EH (cell line): ENCODE data around the gene CEP170.
A peak's percentile ranks its signal among the peaks of the same experiment; 100 is the strongest.
"Not testable (repeated sequence)": the region's sequence is repeated elsewhere in the genome, so short reads cannot be mapped to it uniquely, and the experiment has no call there.

ENCODE experiments used
- DNase-seq: peaks from one replicate; pipeline ENCODE4 v3.0.0-alpha.2; 2015; ENCODE audit warnings: low read depth

Gene CEP170

DNA sequence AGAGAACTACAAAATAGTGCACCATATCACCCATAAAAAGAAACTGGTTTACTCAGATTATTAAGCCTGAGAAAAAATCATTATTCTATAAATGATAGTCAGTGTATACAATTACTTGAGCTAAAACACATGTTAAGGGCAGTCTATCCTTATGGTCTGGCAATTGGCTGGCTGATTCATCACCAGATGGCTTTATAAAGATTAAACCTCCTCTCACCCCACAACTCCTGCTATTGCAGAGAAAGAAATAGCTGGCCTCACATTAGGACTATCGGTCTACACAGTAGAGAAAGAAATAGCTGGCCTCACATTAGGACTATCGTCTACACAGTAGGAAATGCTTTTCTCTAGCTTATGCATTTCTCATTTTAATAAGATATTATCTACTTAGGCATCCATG is 21.2 kb downstream of the CEP170 start:
- DNase-seq = peak; percentile 68

DNA sequence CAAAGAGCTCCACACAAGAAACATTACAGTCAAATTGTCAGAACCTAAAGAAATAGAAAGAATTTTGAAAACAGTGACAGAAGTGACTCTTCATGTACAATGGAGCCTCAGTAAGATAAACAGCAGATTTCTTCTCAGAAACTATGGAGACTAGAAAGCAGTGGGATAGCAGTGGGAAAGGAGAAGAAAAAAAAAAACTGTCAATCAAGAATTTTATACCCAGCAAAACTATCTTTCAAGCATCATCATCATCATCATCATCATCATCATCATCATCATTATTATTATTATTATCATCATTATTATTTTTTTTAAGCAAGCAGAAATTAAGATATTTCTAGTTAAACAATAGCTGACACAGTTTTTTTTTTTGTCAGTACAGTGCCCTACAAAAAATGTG is 24.2 kb downstream of the CEP170 start:
- DNase-seq = peak; percentile 40

DNA sequence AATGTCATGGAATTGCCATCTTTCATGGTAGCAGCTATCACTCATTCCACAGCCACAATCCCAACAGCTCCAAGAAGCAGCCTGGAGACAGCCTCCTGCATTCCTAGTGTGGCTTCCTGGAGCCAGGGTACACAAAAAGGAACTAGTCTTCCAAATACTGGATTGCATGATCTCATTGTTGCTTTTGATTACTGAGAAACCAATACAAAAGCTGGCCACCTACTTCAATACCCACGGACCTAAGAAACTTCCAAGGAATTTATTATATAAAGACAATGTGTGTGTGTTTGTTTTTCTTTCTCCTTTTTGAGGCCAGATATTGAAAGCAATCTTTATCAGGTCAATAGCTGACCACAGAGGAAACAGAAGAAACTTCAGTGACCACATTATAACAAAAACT is 25.6 kb downstream of the CEP170 start:
- DNase-seq = no peak

DNA sequence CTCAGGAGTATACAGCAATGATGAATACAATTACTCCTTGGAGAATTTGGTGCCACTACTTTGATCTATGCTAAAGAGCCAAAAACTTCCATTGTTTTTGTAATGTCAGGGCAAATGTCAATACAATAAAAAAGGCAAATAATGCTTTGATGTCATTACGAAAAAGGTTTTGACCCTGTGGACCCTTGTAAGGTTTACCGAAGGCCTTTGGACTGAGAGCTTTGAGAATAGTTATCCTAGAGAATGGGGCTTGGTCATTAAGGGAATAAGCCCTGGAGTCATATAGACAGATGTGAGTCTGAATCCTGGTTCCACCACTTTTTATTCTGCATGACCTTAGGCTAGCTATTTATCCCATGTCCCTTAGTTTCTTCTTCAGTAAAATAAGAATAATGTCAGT is 27.5 kb downstream of the CEP170 start:
- no peak for DNase-seq

DNA sequence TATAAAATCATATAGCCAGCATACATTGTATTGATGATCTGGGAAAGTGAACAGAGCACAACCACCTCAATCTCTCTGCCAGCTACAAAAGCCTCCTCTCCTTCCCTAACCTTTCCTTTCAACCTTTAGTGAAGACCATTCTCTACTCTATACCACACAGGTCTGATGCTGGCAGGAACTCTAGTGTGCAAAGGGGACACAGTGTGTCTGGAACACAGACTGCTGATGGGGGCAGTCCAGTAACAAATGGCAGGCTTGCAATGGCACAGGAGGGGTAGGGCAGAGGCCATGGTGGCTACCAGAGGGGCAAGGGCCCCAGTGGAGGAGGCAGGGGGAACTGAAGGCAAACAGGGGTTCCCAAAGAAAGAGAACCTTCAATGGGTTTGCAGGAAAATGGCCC is 37.0 kb downstream of the CEP170 start:
- DNase-seq = no peak

DNA sequence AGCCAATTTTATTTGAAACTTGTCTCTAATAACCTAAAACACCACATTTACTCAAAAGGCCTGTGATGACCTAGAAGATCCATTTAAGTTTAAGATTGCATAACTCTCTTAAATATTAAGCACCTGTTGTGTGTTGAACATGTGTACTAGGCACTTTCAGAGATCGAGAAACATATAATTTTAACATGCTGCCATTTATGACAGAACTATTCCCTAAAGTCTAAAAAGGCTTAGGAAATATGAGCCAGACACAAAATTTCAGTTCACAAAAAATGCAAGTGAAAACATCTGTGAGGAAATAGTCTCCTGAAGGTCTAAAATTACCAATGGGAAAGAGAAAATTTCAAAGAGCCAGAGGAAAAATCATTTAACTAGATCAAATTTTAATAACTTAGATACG is 37.7 kb downstream of the CEP170 start:
- no peak for DNase-seq

DNA sequence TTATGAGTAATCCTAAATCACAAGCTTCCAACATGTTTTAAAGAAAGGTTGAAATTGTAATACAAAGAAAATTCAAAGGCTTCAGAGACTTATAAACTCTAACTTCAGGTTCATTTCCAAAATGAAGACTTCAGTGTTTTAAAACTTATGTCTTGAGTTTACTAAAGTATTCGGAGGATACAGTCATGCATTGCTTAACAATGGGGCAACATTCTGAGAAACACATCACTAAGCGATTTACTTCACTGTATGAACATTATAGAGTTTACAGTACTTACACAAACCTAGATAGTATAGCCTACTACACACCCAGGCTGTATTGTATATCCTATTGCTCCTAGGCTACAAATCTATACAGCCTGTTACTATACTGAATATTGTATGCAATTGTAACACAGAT is 38.3 kb downstream of the CEP170 start:
- peak; percentile 12 for DNase-seq

DNA sequence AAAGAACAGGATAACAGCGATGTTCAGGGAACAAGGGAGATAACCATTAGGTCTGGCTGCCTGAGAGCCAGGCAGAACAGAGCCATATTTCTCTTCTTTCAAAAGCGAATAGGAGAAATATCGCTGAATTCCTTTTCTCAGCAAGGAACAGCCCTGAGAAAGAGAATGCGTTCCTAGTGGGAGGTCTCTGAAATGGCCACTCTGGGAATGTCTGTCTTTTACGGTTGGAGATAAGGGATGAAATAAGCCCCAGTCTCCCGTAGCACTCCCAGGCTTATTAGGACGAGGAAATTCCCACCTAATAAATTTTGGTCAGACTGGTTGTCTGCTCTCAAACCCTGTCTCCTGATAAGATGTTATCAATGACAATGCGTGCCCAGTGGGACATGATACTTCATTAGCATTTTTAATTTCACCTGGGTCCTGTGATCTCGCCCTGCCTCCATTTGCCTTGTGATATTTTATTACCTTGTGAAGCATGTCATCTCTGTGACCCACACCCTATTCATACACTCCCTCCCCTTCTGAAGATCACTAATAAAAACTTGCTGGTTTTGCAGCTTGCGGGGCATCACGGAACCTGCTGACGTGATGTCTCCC is 39.7 kb downstream of the CEP170 start:
- not testable (repeated sequence) for DNase-seq

DNA sequence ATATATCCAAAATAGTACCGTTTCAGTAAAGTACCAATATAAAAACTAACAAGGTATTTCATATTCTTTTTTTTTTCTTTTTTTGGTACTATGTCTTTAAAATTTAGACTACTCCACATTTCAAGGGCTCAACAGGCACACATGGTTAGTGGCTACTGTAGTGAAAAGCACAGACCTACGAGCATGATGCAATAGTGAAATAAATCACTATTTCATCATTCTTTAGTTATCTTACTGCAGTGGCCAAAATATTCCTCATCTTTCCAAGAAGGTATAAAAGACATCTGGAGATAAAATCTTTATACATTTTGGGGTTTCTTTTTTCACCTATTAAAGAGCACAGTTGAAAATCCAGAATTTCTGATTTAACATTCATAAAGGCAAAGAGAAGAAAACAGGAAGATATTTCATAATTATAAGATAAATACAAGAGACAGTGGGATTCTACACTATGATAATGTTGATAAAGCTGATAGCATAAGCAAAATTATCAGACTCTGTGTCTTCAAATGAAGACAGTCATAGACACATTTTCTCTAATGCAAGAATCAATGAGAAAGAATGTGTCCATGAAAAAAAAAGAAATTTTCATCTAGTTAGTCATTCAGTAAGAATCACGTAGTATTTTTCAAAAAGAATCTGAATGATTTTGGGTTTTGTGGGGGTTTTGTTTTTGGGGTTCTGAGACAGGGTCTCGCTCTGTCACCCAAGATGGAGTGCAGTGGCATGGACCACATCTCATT is 41.9 kb downstream of the CEP170 start:
- peak; percentile 75 for DNase-seq

DNA sequence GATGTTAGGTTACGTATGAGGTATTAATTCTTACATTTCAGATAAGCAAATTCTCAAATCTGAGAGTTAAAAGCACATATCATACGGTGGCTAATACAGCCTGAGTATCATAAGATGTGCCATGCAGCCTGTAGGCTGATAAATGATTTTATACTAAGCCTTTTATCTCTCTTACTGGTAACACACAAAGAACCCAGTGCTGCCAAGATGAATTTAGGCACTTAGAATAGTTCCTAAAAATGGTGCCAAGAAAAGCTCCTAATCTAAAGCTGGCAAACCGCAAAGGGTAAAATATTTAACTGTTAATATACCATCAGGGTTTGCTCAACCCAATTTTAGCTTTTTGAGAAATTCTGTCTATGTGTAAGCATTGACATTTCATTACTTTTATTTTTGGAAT is 43.1 kb downstream of the CEP170 start:
- DNase-seq = not testable (repeated sequence)

DNA sequence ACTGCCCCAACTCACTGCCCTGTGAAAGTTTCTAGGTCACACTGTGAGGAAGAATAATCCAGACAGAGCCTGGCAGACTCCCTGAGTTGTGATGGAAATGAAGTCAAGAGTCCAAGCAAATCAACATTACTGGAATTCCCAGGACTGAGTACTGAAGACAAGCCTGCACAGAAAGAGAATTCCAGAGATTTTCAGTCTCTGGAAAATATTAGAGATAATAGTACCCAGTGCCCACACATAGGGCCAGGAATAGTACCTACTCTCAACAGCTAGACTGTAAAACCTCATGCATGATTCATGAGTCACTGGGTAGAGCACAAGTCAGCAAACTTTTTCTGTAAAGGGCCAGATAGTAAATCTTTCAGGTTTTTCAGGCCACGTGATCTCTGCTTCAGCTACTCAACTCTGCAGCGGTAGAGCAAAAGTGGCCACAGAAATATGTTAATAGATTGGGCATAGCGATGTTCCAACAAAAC is 50.0 kb downstream of the CEP170 start:
- peak; percentile 87 for DNase-seq

DNA sequence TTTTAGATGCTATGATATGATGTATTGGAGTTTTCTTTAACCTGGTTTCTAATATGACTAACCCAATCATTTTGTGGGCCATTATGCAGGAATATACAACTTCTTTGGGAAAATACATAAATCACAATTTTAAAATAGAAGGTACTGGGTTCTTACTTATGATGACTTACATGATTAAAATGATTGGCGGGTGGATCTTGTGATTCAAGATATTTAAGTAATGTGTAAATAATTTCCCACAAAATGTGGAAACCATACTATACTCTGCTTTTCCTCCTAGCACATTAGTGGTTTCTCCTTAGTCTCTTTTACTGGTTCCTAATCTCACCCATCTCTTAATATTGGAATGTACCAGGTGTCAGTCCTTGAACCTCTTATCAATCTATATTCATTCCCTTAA is 50.7 kb downstream of the CEP170 start:
- DNase-seq = peak; percentile 14

DNA sequence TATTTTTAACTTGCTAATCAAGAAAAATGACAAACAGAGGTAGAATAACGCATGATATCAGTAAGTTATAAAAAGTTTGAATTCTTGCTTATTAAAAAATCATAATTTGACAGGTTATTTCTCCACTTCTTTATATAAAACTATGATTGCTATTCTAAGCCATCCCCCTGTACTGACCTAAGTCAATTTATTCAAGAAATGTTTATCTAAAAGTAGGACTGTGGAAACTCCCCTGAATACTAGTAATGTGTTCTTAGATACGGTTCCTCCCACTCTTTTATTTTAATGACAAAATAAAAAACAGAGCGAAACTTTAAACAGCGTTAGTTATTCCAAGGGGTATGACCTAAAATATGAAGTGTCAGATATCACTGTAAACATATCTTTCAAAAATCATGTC is 51.9 kb downstream of the CEP170 start:
- DNase-seq = not testable (repeated sequence)

DNA sequence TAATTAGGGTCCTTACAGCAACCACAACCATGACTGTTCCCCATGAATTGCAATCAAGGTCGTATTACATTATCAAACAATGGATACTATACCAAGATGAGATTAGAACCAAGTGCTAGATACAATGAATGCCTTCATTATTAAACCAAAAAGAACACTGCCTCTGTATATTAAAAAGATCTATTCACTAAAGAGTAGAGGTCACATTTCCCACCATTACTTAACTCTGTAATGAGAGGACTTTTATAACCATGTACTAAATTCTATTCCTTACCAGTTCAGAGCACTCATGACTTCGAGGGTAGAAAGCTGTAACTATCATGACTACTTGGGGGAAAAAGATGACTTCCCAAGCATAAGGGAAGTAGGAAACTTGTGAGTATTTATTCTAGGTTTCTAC is 53.8 kb downstream of the CEP170 start:
- not testable (repeated sequence) for DNase-seq

DNA sequence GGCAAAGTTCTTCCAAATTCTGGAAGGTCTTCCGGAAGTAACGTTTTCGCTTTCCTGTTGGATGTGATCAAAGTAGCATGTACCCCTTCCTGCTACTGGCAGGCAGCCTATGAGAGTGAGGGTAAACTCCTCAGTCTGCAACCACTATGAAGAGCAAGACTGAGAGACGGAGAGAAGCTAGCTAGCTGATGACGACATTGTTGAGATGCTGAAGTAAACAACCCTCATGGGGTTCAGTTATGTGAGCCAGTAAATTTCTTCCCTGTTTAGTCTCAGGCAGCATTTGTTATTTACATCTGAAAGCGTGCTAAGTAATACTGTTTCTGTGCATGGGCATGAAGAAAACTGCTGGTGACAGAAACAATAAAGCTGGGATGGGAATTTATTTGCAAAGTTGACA is 57.6 kb downstream of the CEP170 start:
- not testable (repeated sequence) for DNase-seq

DNA sequence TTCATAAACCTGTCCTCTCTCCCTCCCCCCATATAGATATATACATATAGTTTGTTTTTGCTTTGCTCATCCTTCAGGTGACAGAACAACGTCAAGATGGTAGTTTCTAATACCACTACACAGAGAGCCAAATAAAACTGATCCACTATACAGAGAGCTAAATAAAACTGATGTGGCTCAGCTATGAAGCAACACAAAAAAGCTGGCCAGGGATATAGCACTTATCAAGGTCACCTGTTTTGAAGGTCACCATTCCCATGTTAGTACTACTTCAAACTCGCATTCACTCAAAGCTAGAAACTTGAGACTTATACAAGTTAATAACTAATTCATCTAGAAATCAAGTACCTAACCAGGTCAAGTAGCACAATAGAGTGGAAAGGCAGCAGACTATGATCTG is 61.8 kb downstream of the CEP170 start:
- not testable (repeated sequence) for DNase-seq

DNA sequence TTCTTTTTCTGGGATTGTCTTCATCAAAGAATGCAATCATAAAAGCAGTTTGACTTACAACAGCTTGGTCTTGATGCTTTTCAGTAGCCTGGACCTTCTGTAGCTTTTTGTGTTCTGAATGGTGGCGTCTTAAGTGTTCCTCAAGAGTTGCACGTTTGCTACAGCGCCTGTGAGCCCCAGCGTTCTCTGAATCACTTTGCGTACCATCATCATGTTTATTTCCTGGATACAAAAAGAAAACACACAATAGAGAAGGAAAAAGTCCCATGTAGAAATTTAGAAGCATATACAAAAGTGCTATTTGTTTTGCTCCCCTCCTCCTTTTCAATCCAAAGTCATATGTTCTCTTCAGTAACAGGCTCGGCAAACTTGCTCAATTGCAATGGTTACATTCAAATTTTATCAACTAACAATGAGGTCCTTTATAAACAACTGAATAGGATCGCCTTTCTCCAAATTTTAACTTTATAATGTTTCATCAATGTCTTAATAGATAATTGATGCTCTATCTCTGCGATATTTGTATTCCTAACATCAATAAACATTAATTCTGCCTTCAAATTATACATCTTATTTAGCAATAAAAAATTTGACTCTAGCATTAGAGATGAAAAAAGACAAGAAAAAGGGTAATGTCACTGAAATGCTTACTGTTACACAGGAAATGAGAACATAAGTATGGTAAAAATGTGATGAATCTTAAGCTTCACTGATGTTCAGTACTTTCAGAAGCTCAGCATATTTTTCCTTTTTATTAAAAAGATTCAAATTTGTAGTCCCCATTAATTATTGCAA is 68.7 kb downstream of the CEP170 start:
- peak; percentile 9 for DNase-seq

DNA sequence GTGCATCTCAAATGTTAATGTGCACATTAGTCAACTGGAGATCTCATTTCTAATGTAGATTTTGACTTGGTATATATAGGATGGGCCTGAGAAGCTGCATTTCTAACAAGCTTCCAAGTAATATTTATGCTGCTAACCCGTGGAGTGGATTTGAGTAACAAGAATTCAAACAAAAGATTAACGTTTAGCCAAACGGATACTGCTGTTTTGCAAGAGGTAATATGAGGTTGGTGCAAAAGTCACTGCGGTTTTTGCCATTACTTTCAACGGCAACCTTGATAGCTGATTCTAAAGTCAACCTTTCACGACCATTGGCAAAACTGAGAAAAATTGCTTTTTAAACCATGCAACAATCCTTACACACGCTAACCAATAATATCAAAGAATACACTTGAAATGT is 70.3 kb downstream of the CEP170 start:
- not testable (repeated sequence) for DNase-seq

DNA sequence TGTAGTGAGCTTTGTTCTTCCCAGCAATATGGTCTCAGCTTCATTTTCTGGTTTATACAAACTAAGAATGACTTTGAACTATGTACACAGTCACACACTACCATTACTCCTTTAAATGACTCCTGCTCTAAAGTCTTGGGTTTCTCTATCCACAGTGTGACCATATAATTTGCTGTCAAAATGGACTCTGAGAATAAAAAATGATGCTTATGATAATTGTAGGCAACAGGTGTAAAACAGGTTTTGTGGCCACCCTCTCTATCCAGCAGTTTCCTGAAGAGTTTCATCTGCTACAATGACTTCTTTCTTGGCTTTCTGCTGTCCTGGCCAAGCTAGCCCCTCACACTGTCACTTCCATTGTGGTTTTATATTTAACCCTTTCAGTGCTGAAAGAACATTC is 71.4 kb downstream of the CEP170 start:
- not testable (repeated sequence) for DNase-seq

DNA sequence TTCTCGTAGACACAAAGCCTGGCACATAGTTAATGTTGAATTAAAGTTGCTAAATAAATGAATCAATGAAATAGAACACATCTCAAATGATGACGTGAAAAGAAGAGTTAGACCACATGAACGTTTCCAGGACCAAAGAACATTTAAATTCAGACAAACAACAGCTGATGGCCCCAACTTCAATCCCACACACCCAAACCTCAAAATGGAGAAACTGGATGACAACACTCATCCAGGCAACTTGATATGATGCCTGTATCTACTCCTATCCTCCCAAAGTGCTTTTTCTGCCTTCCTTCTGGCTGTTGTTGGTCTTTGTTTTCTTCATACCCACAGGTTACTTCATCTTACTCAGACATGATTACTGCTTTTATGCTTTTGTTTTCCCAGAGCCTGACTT is 71.9 kb downstream of the CEP170 start:
- DNase-seq = not testable (repeated sequence)

DNA sequence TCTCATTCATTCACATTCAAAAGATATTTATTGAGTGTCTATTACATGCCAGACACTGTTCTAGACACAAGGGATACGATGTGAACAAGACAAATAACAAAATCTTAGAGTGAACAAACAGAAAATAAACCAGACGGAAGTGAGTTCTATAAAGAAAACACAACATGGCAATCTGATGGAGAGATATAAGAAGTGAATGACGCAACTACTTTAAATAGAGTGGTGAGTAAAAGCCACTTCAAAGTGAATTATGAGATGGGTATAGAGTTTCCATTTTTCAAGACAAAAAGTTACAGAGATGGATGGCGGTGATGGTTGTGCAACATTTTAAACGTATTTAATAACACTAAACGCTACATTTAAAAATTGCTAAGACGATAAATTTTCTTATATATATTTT is 75.4 kb downstream of the CEP170 start:
- DNase-seq = no peak

DNA sequence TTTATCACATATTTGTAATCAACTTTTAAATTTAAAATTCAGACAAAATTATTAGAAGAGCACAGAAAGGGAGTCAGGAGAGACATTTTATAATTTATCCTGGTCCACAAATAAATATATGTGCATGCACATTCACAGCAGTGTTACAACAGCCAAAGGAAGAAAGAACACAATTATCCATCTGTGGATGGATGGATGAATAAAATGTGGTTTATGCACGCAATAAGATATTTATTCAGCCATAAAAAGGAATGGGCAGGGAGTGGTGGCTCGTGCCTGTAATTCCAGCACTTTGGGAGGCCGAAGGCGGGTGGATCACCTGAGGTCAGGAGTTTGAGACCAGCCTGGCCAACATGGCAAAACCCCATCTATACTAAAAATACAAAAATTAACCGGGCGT is 77.3 kb downstream of the CEP170 start:
- not testable (repeated sequence) for DNase-seq
